Hepatocyte (in vitro differentiated cells): ENCODE data around the gene TCN1.

Source experiments
- EZH2 ChIP-seq: fragments of 200-600 bp; sonication (generic); IDR thresholded peaks from 2 replicates; pipeline ENCODE4 v1.6.1; 2016; ENCODE audit warnings: antibody characterized with exemption, mild to moderate bottlenecking, borderline replicate concordance
- EZH2phosphoT487 ChIP-seq: fragments of 200-600 bp; sonication (generic); IDR thresholded peaks from one replicate; pipeline ENCODE4 v1.6.1; 2018; ENCODE audit warnings: antibody characterized with exemption, mild to moderate bottlenecking, low read depth, moderate library complexity; ENCODE audit not compliant: unreplicated experiment, severe bottlenecking
- TF ChIP-seq, protein P1 (sequence below): fragments of 200-600 bp; sonication (generic); IDR thresholded peaks from 2 replicates; pipeline ENCODE4 v1.5.1; 2016; ENCODE audit warnings: antibody characterized with exemption, mild to moderate bottlenecking; ENCODE audit not compliant: poor library complexity

DNA sequence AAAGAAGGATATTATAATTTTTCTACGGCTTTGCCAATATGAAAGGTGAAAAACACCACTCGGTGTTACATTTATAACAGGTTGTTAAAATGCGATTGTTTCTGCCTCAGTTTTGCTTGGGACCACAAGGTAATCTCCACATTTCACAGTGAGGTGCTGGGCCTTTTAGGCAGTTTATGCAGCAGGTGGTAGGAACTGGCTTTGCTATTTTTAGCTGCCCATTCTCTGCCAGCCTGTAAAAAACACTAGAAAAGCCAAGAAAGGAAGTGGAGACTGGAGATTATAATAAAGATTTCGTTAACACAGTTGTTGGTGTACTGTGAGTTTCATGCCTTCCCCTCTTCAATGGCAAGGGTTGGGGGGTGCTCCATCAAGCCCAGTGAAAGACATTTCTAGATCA, 47.7 kb downstream of the TCN1 start:
- TF ChIP-seq, protein P1, sequence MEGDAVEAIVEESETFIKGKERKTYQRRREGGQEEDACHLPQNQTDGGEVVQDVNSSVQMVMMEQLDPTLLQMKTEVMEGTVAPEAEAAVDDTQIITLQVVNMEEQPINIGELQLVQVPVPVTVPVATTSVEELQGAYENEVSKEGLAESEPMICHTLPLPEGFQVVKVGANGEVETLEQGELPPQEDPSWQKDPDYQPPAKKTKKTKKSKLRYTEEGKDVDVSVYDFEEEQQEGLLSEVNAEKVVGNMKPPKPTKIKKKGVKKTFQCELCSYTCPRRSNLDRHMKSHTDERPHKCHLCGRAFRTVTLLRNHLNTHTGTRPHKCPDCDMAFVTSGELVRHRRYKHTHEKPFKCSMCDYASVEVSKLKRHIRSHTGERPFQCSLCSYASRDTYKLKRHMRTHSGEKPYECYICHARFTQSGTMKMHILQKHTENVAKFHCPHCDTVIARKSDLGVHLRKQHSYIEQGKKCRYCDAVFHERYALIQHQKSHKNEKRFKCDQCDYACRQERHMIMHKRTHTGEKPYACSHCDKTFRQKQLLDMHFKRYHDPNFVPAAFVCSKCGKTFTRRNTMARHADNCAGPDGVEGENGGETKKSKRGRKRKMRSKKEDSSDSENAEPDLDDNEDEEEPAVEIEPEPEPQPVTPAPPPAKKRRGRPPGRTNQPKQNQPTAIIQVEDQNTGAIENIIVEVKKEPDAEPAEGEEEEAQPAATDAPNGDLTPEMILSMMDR, result no peak
- TF ChIP-seq EZH2 (no peak), EZH2phosphoT487 (no peak)
